ENCODE data around the gene PSMC4.
"Not testable (repeated sequence)": the region's sequence is repeated elsewhere in the genome, so short reads cannot be mapped to it uniquely, and the experiment has no call there.

The PSMC4 gene

DNA sequence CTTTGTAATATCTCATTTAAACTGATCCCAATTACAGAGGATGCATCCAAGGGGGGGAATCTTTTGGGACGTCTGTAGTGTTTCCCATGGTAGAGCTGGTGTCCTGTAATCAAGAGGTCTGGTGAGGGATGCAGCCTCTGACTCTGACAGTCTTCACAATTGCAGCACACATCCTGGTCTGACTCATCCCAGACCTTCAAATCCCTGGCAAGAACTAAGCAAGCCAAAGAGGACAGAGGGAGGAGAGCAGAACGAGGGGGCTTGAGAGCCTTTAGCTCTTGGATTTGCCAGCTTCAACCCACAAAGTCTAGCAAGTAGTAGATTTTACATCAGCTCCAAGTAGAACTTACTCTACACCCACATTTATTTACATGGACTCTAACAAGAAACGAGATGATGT, 19.3 kb upstream of the PSMC4 start:
- TF ChIP-seq JUND (IDR thresholded peaks at IDR 0.05; ENCODE audit: low read depth) = no peak
- in situ Hi-C loops (cut with HindIII; ENCODE audit: low pct_unique_long_range_greater_than_20kb, low sequenced_read_pairs) = no loop called here

DNA sequence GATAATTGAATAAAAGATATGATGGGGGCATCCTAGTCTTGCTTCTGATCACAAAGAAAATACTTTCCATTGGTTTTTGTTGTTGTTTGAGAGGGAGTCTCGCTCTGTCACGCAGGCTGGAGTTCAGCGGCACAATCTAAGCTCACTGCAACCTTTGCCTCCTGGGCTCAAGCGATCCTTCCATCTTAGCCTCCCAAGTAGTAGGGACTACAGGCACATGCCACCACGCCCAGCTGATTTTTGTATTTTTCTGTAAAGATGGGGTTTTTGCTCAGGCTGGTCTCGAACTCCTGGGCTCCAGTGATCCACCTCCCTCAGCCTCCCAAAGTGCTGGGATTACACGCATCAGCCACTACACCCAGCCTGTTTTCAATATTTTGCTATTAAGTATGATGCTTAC, 17.1 kb upstream of the PSMC4 start:
- no peak for TF ChIP-seq JUND (IDR thresholded peaks at IDR 0.05; ENCODE audit: low read depth)
- in situ Hi-C loops (cut with HindIII; ENCODE audit: low pct_unique_long_range_greater_than_20kb, low sequenced_read_pairs) = no loop called here
- DNase-seq (ENCODE audit: low read depth in 1 of 2, low spot score in 1 of 2) = no peak

More for the DNA sequence above, 19.3 kb upstream of the PSMC4 start:
- no peak for DNase-seq (ENCODE audit: low read depth in 1 of 2, low spot score in 1 of 2)

DNA sequence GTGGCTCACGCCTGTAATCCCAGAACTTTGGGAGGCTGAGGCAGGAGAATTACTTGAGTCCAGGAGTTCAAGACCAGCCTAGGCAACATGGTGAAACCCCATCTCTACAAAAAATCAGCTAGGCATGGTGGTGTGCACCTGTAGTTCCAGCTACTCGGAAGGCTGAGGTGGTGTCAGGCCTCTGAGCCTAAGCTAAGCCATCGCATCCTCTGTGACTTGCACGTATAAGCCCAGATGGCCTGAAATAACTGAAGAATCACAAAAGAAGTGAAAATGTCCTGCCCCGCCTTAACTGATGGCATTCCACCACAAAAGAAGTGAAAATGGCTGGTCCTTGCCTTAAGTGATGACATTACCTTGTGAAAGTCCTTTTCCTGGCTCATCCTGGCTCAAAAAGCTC, 13.1 kb upstream of the PSMC4 start:
- DNase-seq (ENCODE audit: low read depth in 1 of 2, low spot score in 1 of 2) = not testable (repeated sequence)

GRCh38 chr19:39958942-39959341, 12.0 kb upstream of the PSMC4 start:
- in situ Hi-C loops (cut with HindIII; ENCODE audit: low pct_unique_long_range_greater_than_20kb, low sequenced_read_pairs) = not testable (repeated sequence)

More for the DNA sequence above, 13.1 kb upstream of the PSMC4 start:
- in situ Hi-C loops (cut with HindIII; ENCODE audit: low pct_unique_long_range_greater_than_20kb, low sequenced_read_pairs) = not testable (repeated sequence)

GRCh38 chr19:39959407-39959806, 11.6 kb upstream of the PSMC4 start:
- in situ Hi-C loops (cut with HindIII; ENCODE audit: low pct_unique_long_range_greater_than_20kb, low sequenced_read_pairs); DNase-seq (ENCODE audit: low read depth in 1 of 2, low spot score in 1 of 2): not testable (repeated sequence)

More at GRCh38 chr19:39958942-39959341, 12.0 kb upstream of the PSMC4 start:
- DNase-seq (ENCODE audit: low read depth in 1 of 2, low spot score in 1 of 2) = not testable (repeated sequence)

DNA sequence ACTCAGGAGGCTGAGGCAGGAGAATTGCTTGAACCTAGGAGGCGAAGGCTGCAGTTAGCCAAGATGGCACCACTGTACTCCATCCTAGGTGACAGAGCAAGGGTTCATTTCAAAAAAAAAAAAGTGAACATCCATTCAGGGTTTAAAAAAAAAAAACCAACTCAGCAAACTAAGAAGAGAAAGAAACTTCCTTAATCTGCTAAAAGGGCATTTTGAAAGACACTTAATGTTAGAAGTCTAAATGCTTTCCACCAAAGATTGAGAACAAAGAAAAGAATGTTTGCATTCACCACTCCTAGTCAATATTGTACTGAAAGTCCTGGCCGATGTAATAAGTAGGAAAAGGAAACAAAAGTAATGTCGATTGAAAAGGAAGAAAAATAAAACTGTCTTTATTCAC, 7.1 kb upstream of the PSMC4 start:
- TF ChIP-seq JUND (IDR thresholded peaks at IDR 0.05; ENCODE audit: low read depth) = no peak
- no peak for DNase-seq (ENCODE audit: low read depth in 1 of 2, low spot score in 1 of 2)
- in situ Hi-C loops (cut with HindIII; ENCODE audit: low pct_unique_long_range_greater_than_20kb, low sequenced_read_pairs) = no loop called here

DNA sequence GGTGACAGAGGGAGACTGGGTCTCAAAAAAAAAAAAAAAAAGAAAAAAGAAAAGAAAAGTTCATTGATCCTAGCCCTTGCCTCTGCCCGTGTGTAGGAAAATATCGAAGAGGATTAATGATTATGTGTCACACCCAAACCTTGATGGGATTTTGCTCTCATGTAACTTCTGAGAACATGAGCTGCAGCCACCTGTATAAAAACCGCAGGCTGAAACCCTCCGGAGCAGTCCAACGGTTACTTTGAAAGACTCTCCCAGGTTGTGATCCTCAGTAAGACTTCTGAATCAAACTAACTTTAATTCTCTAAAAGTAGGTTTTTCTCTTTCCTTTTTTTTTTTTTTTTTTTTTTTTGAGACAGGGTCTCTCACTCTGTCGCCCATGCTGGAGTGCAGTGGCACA, 4.3 kb upstream of the PSMC4 start:
- DNase-seq (ENCODE audit: low read depth in 1 of 2, low spot score in 1 of 2) = no peak
- in situ Hi-C loops (cut with HindIII; ENCODE audit: low pct_unique_long_range_greater_than_20kb, low sequenced_read_pairs) = no loop called here
- TF ChIP-seq JUND (IDR thresholded peaks at IDR 0.05; ENCODE audit: low read depth) = no peak

- DNase-seq (ENCODE audit: low read depth in 1 of 2, low spot score in 1 of 2) = no peak
Measured at GRCh38 chr19:39967561-39967960, 3.4 kb upstream of the PSMC4 start.

DNA sequence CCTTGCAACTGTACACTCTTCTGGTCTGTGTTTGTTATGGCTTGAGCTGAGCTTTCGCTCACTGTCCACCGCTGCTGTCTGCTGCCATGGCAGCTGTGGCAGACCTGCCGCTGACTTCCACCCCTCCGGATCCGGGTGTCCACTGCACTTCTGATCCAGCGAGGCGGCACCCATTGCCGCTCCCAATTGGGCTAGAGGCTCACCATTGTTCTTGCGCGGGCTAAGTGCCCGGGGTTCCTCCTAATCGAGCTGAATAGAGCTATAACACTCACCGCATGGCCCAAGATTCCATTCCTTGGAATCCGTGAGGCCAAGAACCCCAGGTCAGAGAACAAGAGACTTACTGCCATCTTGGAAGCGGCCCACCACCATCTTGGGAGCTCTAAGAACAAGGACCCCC, 2.2 kb upstream of the PSMC4 start:
- no peak for TF ChIP-seq JUND (IDR thresholded peaks at IDR 0.05; ENCODE audit: low read depth)
- DNase-seq (ENCODE audit: low read depth in 1 of 2, low spot score in 1 of 2) = no peak
- in situ Hi-C loops (cut with HindIII; ENCODE audit: low pct_unique_long_range_greater_than_20kb, low sequenced_read_pairs) = no loop called here

More at GRCh38 chr19:39967561-39967960, 3.4 kb upstream of the PSMC4 start:
- in situ Hi-C loops (cut with HindIII; ENCODE audit: low pct_unique_long_range_greater_than_20kb, low sequenced_read_pairs) = no loop called here
- no peak for TF ChIP-seq JUND (IDR thresholded peaks at IDR 0.05; ENCODE audit: low read depth)

DNA sequence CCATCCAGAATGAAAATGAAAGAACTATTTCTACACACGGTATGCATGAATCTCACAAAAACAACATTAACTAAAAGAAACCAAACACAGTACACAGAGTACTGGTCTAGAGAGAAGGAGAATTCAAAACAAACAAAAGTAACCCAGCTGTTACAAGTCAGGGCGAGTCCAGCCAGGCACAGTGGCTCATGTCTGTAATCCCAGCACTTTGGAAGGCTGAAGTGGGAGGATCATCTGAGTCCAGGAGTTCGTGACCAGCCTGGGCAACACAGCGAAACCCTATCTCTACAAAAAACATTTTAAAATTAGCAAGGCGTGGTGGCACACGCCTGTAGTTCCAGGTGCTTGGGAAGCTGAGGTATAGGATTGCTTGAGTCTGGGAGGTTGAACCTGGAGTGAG, 1.7 kb upstream of the PSMC4 start:
- no peak for TF ChIP-seq JUND (IDR thresholded peaks at IDR 0.05; ENCODE audit: low read depth)
- in situ Hi-C loops (cut with HindIII; ENCODE audit: low pct_unique_long_range_greater_than_20kb, low sequenced_read_pairs) = no loop called here
- DNase-seq (ENCODE audit: low read depth in 1 of 2, low spot score in 1 of 2) = no peak

DNA sequence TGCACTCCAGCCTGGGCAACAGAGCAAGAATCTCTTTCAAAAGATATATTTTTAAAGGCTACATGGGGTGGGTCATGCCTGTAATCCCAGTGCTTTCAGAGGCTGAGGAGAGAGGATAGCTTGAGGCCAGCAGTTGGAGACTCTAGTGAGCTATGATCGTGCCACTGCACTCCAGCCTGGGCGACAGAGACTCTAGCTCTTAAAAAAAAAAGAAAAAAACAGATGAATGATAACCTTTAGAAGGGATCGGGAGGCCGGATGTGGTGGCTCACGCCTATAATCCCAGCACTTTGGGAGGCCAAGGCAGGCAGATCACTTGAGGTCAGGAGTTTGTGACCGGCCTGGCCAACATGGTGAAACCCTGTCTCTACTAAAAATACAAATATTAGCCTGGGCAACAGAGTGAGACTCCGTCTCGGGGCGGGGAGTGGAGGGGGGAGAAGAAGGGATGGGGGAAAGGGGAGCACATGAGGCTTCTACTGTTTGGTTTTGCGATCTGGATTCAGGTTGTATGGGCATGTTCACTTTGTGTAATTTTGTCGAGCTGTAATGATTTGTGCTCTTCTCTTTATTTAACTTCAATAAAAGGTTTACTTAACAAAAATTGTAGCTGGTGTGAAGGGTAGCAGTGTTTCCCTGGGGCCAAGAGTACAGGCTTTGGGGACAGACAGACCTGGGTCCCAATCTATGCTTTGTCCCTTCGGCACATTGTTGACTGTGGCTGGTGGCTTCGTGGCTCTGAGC, 1.1 kb upstream of the PSMC4 start:
- in situ Hi-C loops (cut with HindIII; ENCODE audit: low pct_unique_long_range_greater_than_20kb, low sequenced_read_pairs) = no loop called here
- no peak for DNase-seq (ENCODE audit: low read depth in 1 of 2, low spot score in 1 of 2)
- no peak for TF ChIP-seq JUND (IDR thresholded peaks at IDR 0.05; ENCODE audit: low read depth)

DNA sequence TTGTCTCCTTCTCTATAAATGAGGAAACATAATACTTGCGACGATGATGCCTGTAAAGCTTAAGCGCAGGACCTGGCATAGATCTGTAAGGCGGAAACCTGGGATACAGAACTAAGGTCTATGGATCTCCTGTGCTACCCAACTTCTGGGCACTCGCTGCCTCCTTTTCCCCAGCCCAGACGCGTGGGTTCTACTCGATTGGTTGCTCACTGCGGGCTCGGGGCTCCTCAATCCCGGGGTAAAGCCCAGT, 615 bp upstream of the PSMC4 start:
- in situ Hi-C loops (cut with HindIII; ENCODE audit: low pct_unique_long_range_greater_than_20kb, low sequenced_read_pairs) = no loop called here
- DNase-seq (ENCODE audit: low read depth in 1 of 2, low spot score in 1 of 2) = peak in 1 of 2 experiments; percentile 13

GRCh38 chr19:39971380-39972035, 543 bp downstream of the PSMC4 start:
- TF ChIP-seq JUND (IDR thresholded peaks at IDR 0.05; ENCODE audit: low read depth) = no peak
- DNase-seq (ENCODE audit: low read depth in 1 of 2, low spot score in 1 of 2) = no peak
- in situ Hi-C loops (cut with HindIII; ENCODE audit: low pct_unique_long_range_greater_than_20kb, low sequenced_read_pairs) = no loop called here

More for the DNA sequence above, 615 bp upstream of the PSMC4 start:
- no peak for TF ChIP-seq JUND (IDR thresholded peaks at IDR 0.05; ENCODE audit: low read depth)
